K562 (cell line): ENCODE measurements around the gene DUSP28. TPM values are rescaled to one million over a fixed set of nuclear protein-coding genes. Genes with fewer than 3 reads are reported as not detected.

Source experiments
- CREB1 ChIP-seq, 2 experiments: sonication (generic) in 1 of 2; formaldehyde crosslinking in 1 of 2; IDR thresholded peaks; 2 replicates each; pipeline versions ENCODE4 v1.6.1 to v1.8.0; 2012 to 2022; ENCODE audit warnings: inconsistent platforms in 1 of 2, mild to moderate bottlenecking in 1 of 2, missing genetic modification reagents in 1 of 2, moderate library complexity in 1 of 2
- CREBBP ChIP-seq: IDR thresholded peaks from one replicate; pipeline ENCODE4 v1.6.1; 2012; ENCODE audit warnings: low read depth, mild to moderate bottlenecking, control low read depth, inconsistent platforms, low read length
- CXXC5 ChIP-seq: fragments of 250-450 bp; sonication (Bioruptor Pico); IDR thresholded peaks from 2 replicates; pipeline ENCODE4 v1.8.0; 2022; ENCODE audit warnings: inconsistent platforms, mild to moderate bottlenecking, moderate library complexity
- ELK3 ChIP-seq: fragments of 450-650 bp; formaldehyde crosslinking; IDR thresholded peaks from 2 replicates; pipeline ENCODE4 v1.4.0; 2020; ENCODE audit warnings: mild to moderate bottlenecking
- ETV5 ChIP-seq: sonication (generic); formaldehyde crosslinking; IDR thresholded peaks from 2 replicates; pipeline ENCODE4 v1.4.0; 2020; ENCODE audit warnings: low read depth, mild to moderate bottlenecking, missing genetic modification reagents
- FOXK2 ChIP-seq, 2 experiments: fragments of 450-650 bp; IDR thresholded peaks in 1 of 2; conservative IDR thresholded peaks in 1 of 2; 2 replicates each; pipeline ENCODE4 v1.6.1; 2016; ENCODE audit warnings: low read depth in 2 of 2, mild to moderate bottlenecking in 1 of 2
- MNT ChIP-seq, 2 experiments: fragments of 450-650 bp; conservative IDR thresholded peaks; 2 replicates each; pipeline ENCODE4 v1.6.1; 2017; ENCODE audit warnings: mild to moderate bottlenecking in 2 of 2, moderate library complexity in 2 of 2
- NFIC ChIP-seq: fragments of 450-650 bp; IDR thresholded peaks from 2 replicates; pipeline ENCODE4 v1.6.1; 2017; ENCODE audit warnings: mild to moderate bottlenecking, inconsistent platforms
- PCBP1 ChIP-seq: fragments of 200-400 bp; formaldehyde crosslinking; IDR thresholded peaks from 2 replicates; pipeline ENCODE4 v1.6.1; 2018; ENCODE audit warnings: mild to moderate bottlenecking, low read depth, low read length; ENCODE audit not compliant: poor library complexity, severe bottlenecking
- PML ChIP-seq: IDR thresholded peaks from 2 replicates; pipeline ENCODE4 v1.6.1; 2012; ENCODE audit warnings: low read length, inconsistent platforms
- POLR2A ChIP-seq: fragments of 450-650 bp; conservative IDR thresholded peaks from 2 replicates; pipeline ENCODE4 v1.6.1; 2016
- PRPF4 ChIP-seq: fragments of 200-400 bp; formaldehyde crosslinking; IDR thresholded peaks from one replicate; pipeline ENCODE4 v1.6.1; 2017; ENCODE audit warnings: low read length, low read depth, mild to moderate bottlenecking; ENCODE audit not compliant: insufficient read depth, poor library complexity, severe bottlenecking
- RB1 ChIP-seq: fragments of 450-650 bp; IDR thresholded peaks from 2 replicates; pipeline ENCODE4 v1.6.1; 2017; ENCODE audit warnings: low read depth, mild to moderate bottlenecking
- SAFB ChIP-seq: fragments of 200-400 bp; formaldehyde crosslinking; IDR thresholded peaks from 2 replicates; pipeline ENCODE4 v1.6.1; 2017; ENCODE audit warnings: low read depth, low read length, borderline replicate concordance
- SP1 ChIP-seq: sonication (generic); formaldehyde crosslinking; IDR thresholded peaks from 2 replicates; pipeline ENCODE4 v1.8.1; 2022; ENCODE audit warnings: mild to moderate bottlenecking, missing genetic modification reagents
- TCFL5 ChIP-seq: fragments of 250-450 bp; sonication (Bioruptor Pico); conservative IDR thresholded peaks from 2 replicates; pipeline ENCODE4 v1.6.1; 2021; ENCODE audit warnings: mild to moderate bottlenecking, moderate library complexity, matching md5 sums
- TOE1 ChIP-seq, 2 experiments: fragments of 450-650 bp in 1 of 2; sonication (generic) in 1 of 2; formaldehyde crosslinking in 1 of 2; IDR thresholded peaks; 2 replicates each; pipeline versions ENCODE4 v1.7.1 to v1.8.0; 2016 to 2022; ENCODE audit warnings: borderline replicate concordance in 2 of 2, mild to moderate bottlenecking in 2 of 2, antibody characterized with exemption in 1 of 2, inconsistent platforms in 1 of 2, low read depth in 1 of 2, missing genetic modification reagents in 1 of 2, moderate library complexity in 1 of 2
- ZBTB33 ChIP-seq: sonication (generic); formaldehyde crosslinking; IDR thresholded peaks from 2 replicates; pipeline ENCODE4 v1.8.1; 2023; ENCODE audit warnings: mild to moderate bottlenecking, missing genetic modification reagents
- ZNF592 ChIP-seq: fragments of 450-650 bp; IDR thresholded peaks from 2 replicates; pipeline ENCODE4 v1.6.1; 2017; ENCODE audit warnings: antibody characterized with exemption, mild to moderate bottlenecking
- polyA plus RNA-seq, 8 experiments: library from polyadenylated mRNA; depleted of rRNA in 4 of 8; stranded (reverse) in 5 of 8; unstranded in 3 of 8; fragments of >200 nt; fragmentation: Nextera tagmentation in 2 of 8; fragmentation: Illumina TruSeq in 1 of 8; extraction: Ambion mirVana in 2 of 8; extraction: Trizol in 1 of 8; gene quantifications; 2 replicates each; pipeline versions ENCODE4 v1.2.1 to v1.2.3, GENCODE V29; 2011 to 2014; ENCODE audit warnings: inconsistent platforms in 1 of 8, missing spikeins in 1 of 8
- total RNA-seq, 7 experiments: library from RNA; depleted of rRNA in 6 of 7; stranded (reverse); fragments of >200 nt in 6 of 7; fragmentation: Illumina TruSeq in 2 of 7; extraction: Trizol in 2 of 7; gene quantifications; 2 replicates each; pipeline versions ENCODE4 v1.2.1 to v1.2.3, GENCODE V29; 2011 to 2021; ENCODE audit warnings: low replicate concordance in 1 of 7

Gene DUSP28
- total and polyA plus RNA-seq, 9 of the 15 experiments (the other 6 are each of a cell fraction or from before 2014, with no cell fraction given) = 2.8 to 8.1 (median 4.2) TPM

GRCh38 chr2:240560084-240560479 is at the start of gene DUSP28 (continued):
- TF ChIP-seq CXXC5 (CRISPR knock-in tag) = peak; percentile 77
- TF ChIP-seq SP1 = peak; percentile 64; the same call in 1 of the 2 replicates
- 0 out of 2 replicates have a peak, but pooled peaks have one; percentile 21 for TF ChIP-seq ETV5 (CRISPR knock-in tag)
- peak; percentile 72 for TF ChIP-seq ZNF592
- peak; percentile 30; the same call in 1 of the 2 replicates for TF ChIP-seq TOE1 (IDR thresholded peaks at IDR 0.05; ENCODE audit: borderline replicate concordance)
- TF ChIP-seq TOE1 (CRISPR knock-in tag; IDR thresholded peaks at IDR 0.05; ENCODE audit: borderline replicate concordance, low read depth) = no peak
- no peak for TF ChIP-seq ZBTB33
- TF ChIP-seq CREBBP = no peak
- TF ChIP-seq PCBP1 = peak; percentile 86
- peak; percentile 77 for TF ChIP-seq POLR2A
- peak; percentile 96 to 97 for TF ChIP-seq MNT (conservative IDR thresholded peaks at IDR 0.05)
- TF ChIP-seq TCFL5 (CRISPR knock-in tag) = no peak
- TF ChIP-seq CREB1 (IDR thresholded peaks at IDR 0.05) = peak; percentile 34; the same call in 1 of the 2 replicates
- peak; percentile 60 for TF ChIP-seq CREB1 (CRISPR knock-in tag; IDR thresholded peaks at IDR 0.05)
- TF ChIP-seq SAFB = 0 out of 2 replicates have a peak, but pooled peaks have one; percentile 64
- 0 out of 2 replicates have a peak, but pooled peaks have one; percentile 4 for TF ChIP-seq NFIC
- TF ChIP-seq PML = peak; percentile 25; the same call in 1 of the 2 replicates
- TF ChIP-seq FOXK2 (conservative IDR thresholded peaks at IDR 0.05 in 1 of 2, IDR thresholded peaks at IDR 0.05 in 1 of 2; ENCODE audit: low read depth in 2 of 2) = peak; percentile 33 to 42; a peak in 1 of 4 replicates
- peak; percentile 18; the same call in 1 of the 2 replicates for TF ChIP-seq RB1
- peak; percentile 26 for TF ChIP-seq PRPF4
- no peak for TF ChIP-seq ELK3 (CRISPR knock-in tag)
